Stimulated activated effector memory CD8-positive, alpha-beta T cell treated with anti-CD3 and anti-CD28 coated beads, Interleukin-12 subunit alpha, Interleukin-12 subunit beta, amount 100 ng/mL, for 72 hours (primary cell): ENCODE measurements around the gene ATP6V0E1.

ENCODE experiments used
- ATAC-seq: fragments of 150-1000 bp; cut with Tn5 transposase; 2 replicates; pipeline ENCODE4 v1.10.0; 2021
- DNase-seq, 2 donors: peaks; one replicate each; pipeline ENCODE4 v3.0.0; 2021 to 2022; ENCODE audit warnings: low spot score in 2 of 2
- H3K27ac Mint-ChIP-seq: one replicate; pipeline ENCODE4 v1.8.0; 2022; ENCODE audit warnings: mild to moderate bottlenecking, mixed read lengths
- H3K36me3 Mint-ChIP-seq: one replicate; pipeline ENCODE4 v1.8.0; 2022; ENCODE audit warnings: mild to moderate bottlenecking, mixed read lengths
- H3K4me1 Mint-ChIP-seq: one replicate; pipeline ENCODE4 v1.8.0; 2022; ENCODE audit warnings: mixed read lengths
- H3K4me3 Mint-ChIP-seq: one replicate; pipeline ENCODE4 v1.8.0; 2022; ENCODE audit warnings: mild to moderate bottlenecking, mixed read lengths
- H3K9me3 Mint-ChIP-seq: one replicate; pipeline ENCODE4 v1.8.0; 2022; ENCODE audit warnings: mixed read lengths

ATP6V0E1 gene

DNA sequence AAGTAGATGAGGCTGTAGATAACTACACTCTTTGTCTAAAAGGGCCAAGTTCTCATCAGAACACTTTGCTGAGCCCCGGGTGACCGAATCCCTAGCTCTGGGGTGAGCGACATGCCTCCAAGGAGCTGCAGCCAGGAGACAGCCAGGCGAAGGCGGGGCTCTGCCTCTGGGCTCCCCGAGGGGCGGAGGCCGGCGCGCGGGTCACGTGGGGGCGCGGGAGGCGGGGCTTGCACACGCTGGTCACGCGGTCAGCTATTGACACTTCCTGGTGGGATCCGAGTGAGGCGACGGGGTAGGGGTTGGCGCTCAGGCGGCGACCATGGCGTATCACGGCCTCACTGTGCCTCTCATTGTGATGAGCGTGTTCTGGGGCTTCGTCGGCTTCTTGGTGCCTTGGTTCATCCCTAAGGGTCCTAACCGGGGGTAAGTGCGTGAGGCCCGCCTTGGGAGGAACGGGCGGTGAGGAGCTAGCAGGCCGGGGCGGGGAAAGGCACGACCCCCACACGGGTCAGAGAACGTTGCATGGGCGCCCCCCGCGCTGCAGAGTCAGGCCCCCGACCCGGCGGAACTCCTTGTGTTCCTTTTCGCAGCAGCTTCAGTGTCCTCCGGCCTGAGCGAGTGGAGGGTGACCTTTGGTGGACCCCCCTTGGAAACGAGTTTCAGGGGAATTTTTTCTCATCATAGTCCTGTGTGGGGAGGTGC is at the start of gene ATP6V0E1:
Gene ATP6V0E1, plus strand, starts transcription at position 230 of the 702 bp plus-strand sequence. Its CDS starts 90 bp downstream, at position 320.
- peak; percentile 94 for ATAC-seq
- H3K4me1 Mint-ChIP-seq: peaks cover 16% of the 10 kb centered on the region
- H3K27ac Mint-ChIP-seq: peak within 1 kb of the TSS; percentile 98
- peak; percentile 92 to 99 for DNase-seq
- no peaks in the 10 kb centered on the region for H3K9me3 Mint-ChIP-seq
- peak within 1 kb of the TSS; percentile 94 for H3K4me3 Mint-ChIP-seq
- H3K36me3 Mint-ChIP-seq: peaks cover 47% of the 10 kb centered on the region

DNA sequence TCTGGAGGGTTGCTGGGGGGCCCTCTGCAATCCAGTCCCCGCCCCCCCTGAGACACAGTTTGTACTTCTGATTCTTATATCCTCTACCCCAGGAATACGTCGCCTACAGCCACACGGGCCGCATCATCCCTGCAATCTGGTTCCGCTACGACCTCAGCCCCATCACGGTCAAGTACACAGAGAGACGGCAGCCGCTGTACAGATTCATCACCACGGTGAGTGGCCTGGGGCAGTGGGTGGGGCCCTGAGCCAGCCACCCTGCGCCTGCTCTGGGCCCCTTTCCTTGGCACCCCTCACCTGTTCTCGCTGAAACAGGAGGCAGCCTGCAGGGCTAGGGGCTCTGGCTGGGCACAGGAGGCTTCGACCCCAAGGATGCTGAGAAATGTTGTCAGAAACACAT is 48.5 kb upstream of the ATP6V0E1 start:
- Mint-ChIP-seq H3K36me3 (peaks cover 41% of the 10 kb centered on the region), H3K4me3 (no peak overlapping the region), H3K27ac (peak overlapping the region; percentile 32), H3K9me3 (no peaks in the 10 kb centered on the region), H3K4me1 (peaks cover 10% of the 10 kb centered on the region)
- ATAC-seq (no peak), DNase-seq (no peak)

DNA sequence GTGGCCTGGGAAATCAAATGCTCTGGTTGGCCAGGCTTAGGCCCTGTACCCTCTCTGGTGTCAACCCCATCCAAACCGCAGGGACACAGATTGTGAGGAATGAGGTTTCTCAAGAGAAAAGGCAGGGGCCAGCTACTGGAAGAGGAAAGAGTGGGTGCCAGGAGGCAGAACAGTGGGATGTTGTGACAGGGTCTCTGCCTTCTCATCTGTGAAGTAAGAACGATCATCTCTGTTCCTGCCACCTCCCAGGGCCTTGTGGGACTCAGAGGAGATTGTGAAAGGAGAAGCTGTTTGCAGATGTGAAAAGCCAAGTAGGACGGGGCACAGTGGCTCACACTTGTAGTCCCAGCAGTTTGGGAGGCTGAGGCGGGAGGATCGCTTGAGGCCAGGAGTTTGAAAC is 47.2 kb upstream of the ATP6V0E1 start:
- no peaks in the 10 kb centered on the region for H3K9me3 Mint-ChIP-seq
- peak overlapping the region; percentile 32 for H3K27ac Mint-ChIP-seq
- peaks cover 50% of the 10 kb centered on the region for H3K36me3 Mint-ChIP-seq
- H3K4me1 Mint-ChIP-seq: peaks cover 10% of the 10 kb centered on the region
- no peak overlapping the region for H3K4me3 Mint-ChIP-seq
- DNase-seq: no peak
- no peak for ATAC-seq

DNA sequence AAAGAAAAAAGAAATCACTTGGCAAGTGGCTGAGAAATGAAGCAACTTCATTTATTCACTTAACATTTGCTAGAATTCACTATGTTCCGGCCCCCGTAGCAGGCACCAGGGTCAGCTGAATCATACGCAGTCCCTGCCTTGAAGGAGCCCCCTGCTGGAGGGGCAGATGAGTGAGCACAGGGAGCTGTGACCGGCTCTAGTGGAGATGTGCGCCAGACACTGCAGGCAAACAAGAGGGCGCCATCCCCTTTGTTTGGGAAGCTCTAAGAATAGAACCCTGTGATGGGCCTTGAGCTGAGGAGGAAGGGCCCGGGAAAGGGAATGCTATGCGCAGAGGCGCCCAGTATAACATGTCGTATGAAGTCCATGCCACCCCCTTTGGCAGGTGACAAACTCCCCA is 44.5 kb upstream of the ATP6V0E1 start:
- H3K9me3 Mint-ChIP-seq: no peaks in the 10 kb centered on the region
- no peaks in the 10 kb centered on the region for H3K4me1 Mint-ChIP-seq
- H3K27ac Mint-ChIP-seq: no peak overlapping the region
- no peak overlapping the region for H3K4me3 Mint-ChIP-seq
- ATAC-seq: peak; percentile 40
- peaks cover 52% of the 10 kb centered on the region for H3K36me3 Mint-ChIP-seq
- no peak for DNase-seq

DNA sequence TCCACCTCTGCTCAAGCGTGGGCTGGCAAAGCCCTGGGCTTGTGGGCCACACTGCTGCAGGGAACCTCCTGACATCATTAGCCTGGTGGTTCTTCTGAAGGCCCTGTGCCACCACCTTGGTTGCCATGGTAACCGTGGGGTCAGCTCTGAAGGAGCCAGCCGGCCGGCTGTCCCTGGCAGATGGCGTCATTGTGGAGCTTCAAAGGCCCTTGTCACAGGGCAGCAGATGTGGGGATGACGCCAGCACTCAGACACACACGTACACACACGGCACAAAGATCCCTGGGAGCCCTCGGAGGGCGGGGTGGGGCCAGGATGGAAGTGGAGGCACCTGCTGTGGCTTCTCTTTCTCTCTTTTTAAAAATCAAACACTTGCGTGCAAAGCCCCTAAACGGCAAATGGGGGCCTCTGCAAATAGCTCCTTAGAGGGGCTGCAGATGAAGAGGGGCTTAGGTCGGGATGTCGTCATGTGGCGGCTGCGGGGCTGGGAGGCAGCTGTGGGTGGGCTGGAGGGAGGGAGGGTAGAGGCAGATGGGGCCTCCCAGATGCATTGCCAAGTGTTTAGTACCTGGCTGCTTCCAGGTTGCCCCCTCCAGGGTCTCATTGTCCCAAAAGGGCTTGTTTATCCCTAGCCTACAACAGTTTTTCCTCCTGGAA is 43.8 kb upstream of the ATP6V0E1 start:
- Mint-ChIP-seq H3K27ac (no peak overlapping the region), H3K4me3 (no peak overlapping the region), H3K36me3 (peaks cover 47% of the 10 kb centered on the region), H3K9me3 (no peaks in the 10 kb centered on the region), H3K4me1 (peaks cover under 1% of the 10 kb centered on the region)
- no peak for ATAC-seq
- no peak for DNase-seq

DNA sequence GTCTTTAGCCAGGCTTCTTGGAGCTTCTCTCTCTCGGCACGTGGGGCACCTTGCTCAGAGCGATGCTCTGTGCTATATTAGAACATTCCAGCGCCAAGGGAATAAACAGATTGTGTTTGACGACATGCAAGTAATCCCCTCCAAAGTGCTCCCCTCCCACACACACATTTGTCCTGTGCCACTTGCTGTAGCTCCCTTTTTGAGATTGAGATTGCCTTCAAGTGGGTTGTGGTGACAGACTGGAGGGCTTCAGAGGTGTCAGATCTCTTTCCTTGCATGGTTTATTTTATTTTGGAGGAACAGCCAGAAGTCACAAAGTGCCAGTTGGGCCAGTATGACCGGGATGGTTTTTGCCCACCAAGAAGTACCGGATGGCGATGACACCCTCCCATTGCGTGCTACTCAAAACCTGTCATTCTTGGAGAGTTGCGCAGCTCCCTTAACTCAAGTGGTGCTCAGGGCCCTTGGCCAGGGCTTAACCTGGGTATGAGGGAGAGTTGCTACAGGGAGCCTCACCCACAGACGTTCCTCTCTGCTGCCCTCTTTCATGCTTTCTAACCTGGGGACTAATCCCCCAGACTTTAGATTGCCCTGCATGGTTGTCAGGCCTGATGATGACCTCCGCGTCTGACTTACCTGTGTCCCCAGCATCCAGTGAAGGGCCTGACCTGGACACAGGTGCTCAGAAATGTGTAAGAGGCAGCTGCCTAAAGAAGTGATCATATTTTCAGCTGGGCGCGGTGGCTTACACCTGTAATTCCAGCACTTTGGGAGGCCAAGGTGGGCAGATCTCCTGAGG is 43.1 kb upstream of the ATP6V0E1 start:
- Mint-ChIP-seq H3K4me3 (no peak overlapping the region), H3K36me3 (peaks cover 43% of the 10 kb centered on the region), H3K9me3 (no peaks in the 10 kb centered on the region)

DNA sequence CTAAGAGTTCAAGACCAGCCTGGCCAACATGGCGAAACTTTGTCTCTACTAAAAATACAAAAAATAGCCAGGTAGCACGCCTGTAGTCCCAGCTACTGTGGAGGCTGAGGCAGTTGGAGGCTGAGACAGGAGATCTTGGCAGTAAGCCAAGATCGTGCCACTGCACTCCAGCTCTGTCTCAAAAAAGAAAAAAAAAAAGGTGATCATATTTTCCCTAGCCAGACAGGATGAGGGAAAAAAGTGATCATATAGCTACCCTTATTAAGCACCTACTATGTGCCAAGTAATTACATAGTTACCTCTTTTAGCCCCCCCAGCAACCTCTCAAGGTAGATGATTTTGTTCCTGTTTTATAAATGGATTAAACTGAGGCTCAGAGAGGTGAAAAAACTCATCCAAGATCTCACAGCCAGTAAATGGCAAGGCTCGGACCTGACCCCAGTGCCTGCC is 42.5 kb upstream of the ATP6V0E1 start:
- peaks cover 43% of the 10 kb centered on the region for H3K36me3 Mint-ChIP-seq
- no peak for DNase-seq
- ATAC-seq: no peak
- no peaks in the 10 kb centered on the region for H3K9me3 Mint-ChIP-seq
- H3K4me3 Mint-ChIP-seq: no peak overlapping the region
- no peak overlapping the region for H3K27ac Mint-ChIP-seq
- peaks cover 5% of the 10 kb centered on the region for H3K4me1 Mint-ChIP-seq

More for the DNA sequence above, 43.1 kb upstream of the ATP6V0E1 start:
- ATAC-seq (no peak), DNase-seq (no peak)
- Mint-ChIP-seq H3K4me1 (peaks cover 5% of the 10 kb centered on the region), H3K27ac (no peak overlapping the region)

DNA sequence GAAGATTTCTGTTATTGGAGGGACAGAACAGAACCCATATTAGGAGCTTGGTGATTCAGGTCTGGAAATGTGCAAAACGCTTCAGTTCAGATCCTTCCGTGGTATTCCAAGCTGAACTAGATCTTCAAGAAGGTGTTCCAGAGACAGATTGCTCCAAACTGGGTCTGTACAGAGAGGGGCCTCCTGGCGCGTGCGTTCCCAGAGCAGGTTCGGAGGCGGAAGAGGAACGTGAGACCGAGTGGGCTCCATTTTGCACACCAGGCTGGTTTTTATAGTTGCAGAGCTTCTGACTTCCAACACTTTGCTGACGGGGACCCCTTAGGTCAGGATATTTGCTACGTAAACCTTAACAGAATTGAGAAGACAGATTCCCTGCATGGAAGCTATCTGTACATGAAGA is 41.0 kb upstream of the ATP6V0E1 start:
- no peak for DNase-seq

DNA sequence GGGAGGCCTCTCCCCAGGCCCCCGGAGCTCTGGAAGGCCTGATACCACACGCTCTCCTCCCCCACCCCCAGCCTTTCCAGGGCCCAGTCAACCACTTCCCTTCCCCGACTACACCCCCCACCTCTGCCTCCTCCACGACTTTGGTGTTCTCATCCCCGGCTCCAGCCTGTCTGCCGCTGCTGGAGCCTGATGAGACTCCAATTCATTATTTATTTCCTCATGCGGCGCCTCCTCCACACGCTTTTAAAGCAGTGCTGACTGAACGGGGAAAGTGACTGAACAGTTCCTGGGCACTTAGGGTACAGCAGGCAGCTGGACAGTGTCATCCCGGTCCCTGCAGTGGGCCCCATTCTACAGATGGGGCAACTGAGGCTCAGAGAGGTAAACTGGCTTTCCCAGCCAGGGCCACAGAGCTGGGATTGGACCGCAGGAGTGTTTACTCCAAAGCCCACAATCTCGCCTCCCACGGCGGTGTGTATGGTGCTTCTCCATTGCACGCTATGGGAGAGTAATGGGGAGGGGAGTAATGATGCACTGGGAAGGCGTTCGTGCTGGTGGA is 40.2 kb upstream of the ATP6V0E1 start:
- no peak for DNase-seq
- no peak overlapping the region for H3K27ac Mint-ChIP-seq
- H3K4me1 Mint-ChIP-seq: peaks cover 5% of the 10 kb centered on the region
- no peaks in the 10 kb centered on the region for H3K9me3 Mint-ChIP-seq
- ATAC-seq: no peak
- peaks cover 29% of the 10 kb centered on the region for H3K36me3 Mint-ChIP-seq
- H3K4me3 Mint-ChIP-seq: no peak overlapping the region

More for the DNA sequence above, 41.0 kb upstream of the ATP6V0E1 start:
- no peak for ATAC-seq
- Mint-ChIP-seq H3K4me1 (peaks cover 5% of the 10 kb centered on the region), H3K9me3 (no peaks in the 10 kb centered on the region), H3K36me3 (peaks cover 38% of the 10 kb centered on the region), H3K4me3 (no peak overlapping the region), H3K27ac (peak overlapping the region; percentile 16)

DNA sequence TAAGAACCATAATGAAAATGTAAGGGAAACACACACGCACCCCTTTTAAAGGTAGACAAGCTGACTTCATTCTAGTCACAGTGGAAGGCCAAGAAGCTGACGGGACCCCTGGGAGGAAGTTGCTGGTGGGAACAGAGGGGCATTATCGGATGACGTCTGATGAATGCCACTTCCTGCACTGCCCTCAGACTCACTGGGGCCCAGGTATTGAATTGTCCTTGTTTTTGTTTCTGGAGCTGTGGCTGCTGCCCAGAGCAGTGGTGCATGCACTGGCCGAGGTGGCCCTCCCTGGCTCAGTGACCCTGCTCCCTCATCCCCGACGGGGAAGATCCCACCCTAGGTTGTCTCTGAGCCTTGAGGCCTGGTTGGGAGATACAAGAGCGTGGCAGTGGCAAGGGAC is 39.7 kb upstream of the ATP6V0E1 start:
- no peak overlapping the region for H3K27ac Mint-ChIP-seq
- DNase-seq (no peak), ATAC-seq (no peak)
- H3K36me3 Mint-ChIP-seq: peaks cover 29% of the 10 kb centered on the region
- H3K9me3 Mint-ChIP-seq: no peaks in the 10 kb centered on the region
- H3K4me3 Mint-ChIP-seq: no peak overlapping the region
- H3K4me1 Mint-ChIP-seq: peaks cover 5% of the 10 kb centered on the region

DNA sequence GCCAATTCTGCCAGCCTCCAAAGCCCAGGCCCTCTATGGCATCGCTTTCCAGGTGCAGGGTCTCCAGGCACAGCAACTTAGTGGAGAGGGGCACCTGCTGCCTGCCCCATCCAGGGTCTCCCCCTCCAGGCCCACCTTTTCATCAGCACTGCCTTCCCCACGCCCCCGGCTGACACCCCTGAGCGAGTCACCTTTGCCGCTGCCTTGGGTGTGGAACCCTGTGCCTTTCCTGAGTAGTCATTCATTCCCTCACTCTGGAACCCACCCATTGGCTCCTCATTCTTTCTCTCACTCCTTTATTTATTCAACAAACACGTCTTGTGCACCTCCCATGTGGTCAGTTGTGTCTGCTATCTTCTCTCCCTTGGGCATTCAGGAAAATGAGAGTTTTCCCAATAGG is 38.8 kb upstream of the ATP6V0E1 start:
- Mint-ChIP-seq H3K4me3 (no peak overlapping the region), H3K27ac (peak overlapping the region; percentile 45), H3K4me1 (peaks cover 9% of the 10 kb centered on the region), H3K36me3 (peaks cover 23% of the 10 kb centered on the region), H3K9me3 (no peaks in the 10 kb centered on the region)
- DNase-seq (no peak), ATAC-seq (no peak)

DNA sequence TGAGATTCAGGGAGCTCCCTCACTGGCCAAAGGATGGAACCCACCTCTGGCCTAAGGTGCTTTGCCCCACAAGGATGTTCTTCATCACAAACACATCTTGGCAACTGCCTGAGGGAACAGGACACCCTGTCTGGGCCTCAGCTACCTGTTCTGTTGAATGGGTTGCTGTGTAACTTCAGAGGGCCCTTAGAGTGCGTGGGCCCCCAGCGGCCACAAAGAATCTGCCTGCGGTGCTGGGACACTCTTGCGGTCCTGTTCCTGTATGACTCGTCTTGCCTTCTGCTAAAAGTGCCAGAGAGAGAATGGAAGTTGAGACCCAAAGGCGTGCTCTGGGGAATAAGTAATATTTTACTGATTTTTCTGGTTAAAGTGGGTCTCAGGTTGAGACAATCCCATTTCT is 38.4 kb upstream of the ATP6V0E1 start:
- Mint-ChIP-seq H3K9me3 (no peaks in the 10 kb centered on the region), H3K4me3 (no peak overlapping the region), H3K27ac (peak overlapping the region; percentile 45), H3K36me3 (peaks cover 19% of the 10 kb centered on the region), H3K4me1 (peaks cover 9% of the 10 kb centered on the region)
- DNase-seq: no peak
- no peak for ATAC-seq

DNA sequence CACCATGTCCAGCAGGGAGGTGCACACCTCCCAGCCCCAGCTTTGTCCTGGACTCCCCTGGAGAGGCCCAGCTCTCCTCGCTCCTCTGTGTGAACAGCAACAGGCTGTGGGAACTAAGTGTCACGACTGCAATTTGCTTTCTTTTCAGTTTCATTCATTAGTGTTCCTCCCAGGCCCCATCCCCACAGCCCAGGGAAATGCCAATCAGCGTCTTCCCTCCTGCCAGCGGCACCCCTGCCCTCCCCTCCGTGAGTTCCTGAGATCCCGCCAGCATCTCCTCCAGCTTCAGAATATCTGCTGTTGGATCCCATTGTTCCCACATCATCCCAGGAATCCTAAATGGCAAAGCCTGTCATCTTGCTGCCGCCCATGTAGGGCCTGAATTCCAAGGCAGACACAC is 37.4 kb upstream of the ATP6V0E1 start:
- Mint-ChIP-seq H3K9me3 (no peaks in the 10 kb centered on the region), H3K4me1 (peaks cover 9% of the 10 kb centered on the region), H3K4me3 (no peak overlapping the region), H3K36me3 (peaks cover 13% of the 10 kb centered on the region), H3K27ac (peak overlapping the region; percentile 63)
- no peak for ATAC-seq
- DNase-seq: no peak

DNA sequence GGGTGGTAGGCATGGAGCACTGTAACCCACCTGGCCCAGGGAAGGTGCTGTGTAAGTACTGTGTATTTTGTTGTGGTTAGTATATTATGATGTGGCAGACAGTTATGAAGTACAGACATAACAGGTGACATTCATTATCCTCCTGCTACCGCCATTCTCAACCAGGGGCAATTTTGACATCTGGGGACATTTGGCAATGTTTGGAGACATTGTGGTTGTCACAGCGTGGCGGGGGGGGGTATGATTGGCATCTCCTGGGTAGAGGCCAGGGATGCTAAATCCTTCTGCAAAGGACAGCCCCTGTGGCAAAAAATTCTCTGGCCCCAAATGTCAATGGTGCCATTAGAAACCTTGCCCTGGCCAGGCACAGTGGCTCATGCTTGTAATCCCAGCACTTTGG is 34.1 kb upstream of the ATP6V0E1 start:
- H3K36me3 Mint-ChIP-seq: peaks cover 9% of the 10 kb centered on the region
- H3K9me3 Mint-ChIP-seq: no peaks in the 10 kb centered on the region
- peaks cover 9% of the 10 kb centered on the region for H3K4me1 Mint-ChIP-seq
- no peak for DNase-seq
- ATAC-seq: no peak
- peak overlapping the region; percentile 56 for H3K27ac Mint-ChIP-seq
- no peak overlapping the region for H3K4me3 Mint-ChIP-seq
